Neural progenitor cell (in vitro differentiated cells): ENCODE results near the gene KLHL41. TPM values are rescaled to one million over a fixed set of nuclear protein-coding genes. Genes with fewer than 3 reads are reported as not detected.

Experiments
- DNase-seq: peaks from one replicate; pipeline ENCODE4 v3.0.0-alpha.2; 2016; ENCODE audit warnings: low spot score
- H2AFZ ChIP-seq: fragments of 200-600 bp; sonication (generic); replicated peaks from 2 replicates; pipeline ENCODE4 v1.6.1; 2016; ENCODE audit warnings: antibody characterized with exemption
- H3F3A ChIP-seq: fragments of 200-600 bp; sonication (generic); 2 replicates; pipeline ENCODE4 v1.6.1; 2016; ENCODE audit warnings: antibody characterized with exemption, low read depth
- H3K27ac ChIP-seq: fragments of 200-600 bp; sonication (generic); 2 replicates; pipeline ENCODE4 v1.5.1; 2016; ENCODE audit warnings: mild to moderate bottlenecking
- H3K27me3 ChIP-seq: fragments of 200-600 bp; sonication (generic); 2 replicates; pipeline ENCODE4 v1.6.1; 2016; ENCODE audit warnings: mild to moderate bottlenecking, moderate library complexity
- H3K36me3 ChIP-seq: fragments of 200-600 bp; sonication (generic); 2 replicates; pipeline ENCODE4 v1.5.1; 2016
- H3K4me1 ChIP-seq: fragments of 200-600 bp; sonication (generic); 2 replicates; pipeline ENCODE4 v1.6.1; 2016; ENCODE audit warnings: mixed run types
- H3K4me2 ChIP-seq: fragments of 200-600 bp; sonication (generic); 2 replicates; pipeline ENCODE4 v1.6.1; 2016
- H3K4me3 ChIP-seq: fragments of 200-600 bp; sonication (generic); 2 replicates; pipeline ENCODE4 v1.5.1; 2016
- H3K79me2 ChIP-seq: fragments of 200-600 bp; sonication (generic); 2 replicates; pipeline ENCODE4 v1.6.1; 2016; ENCODE audit warnings: low read depth
- H3K9ac ChIP-seq: fragments of 200-600 bp; sonication (generic); 2 replicates; pipeline ENCODE4 v1.6.1; 2016
- H3K9me3 ChIP-seq: fragments of 200-600 bp; sonication (generic); 2 replicates; pipeline ENCODE4 v1.5.1; 2016; ENCODE audit warnings: low read depth
- H4K20me1 ChIP-seq: fragments of 200-600 bp; sonication (generic); 2 replicates; pipeline ENCODE4 v1.6.1; 2016; ENCODE audit warnings: low read depth
- H3K27ac Mint-ChIP-seq: 3 replicates; pipeline ENCODE4 v1.8.0; 2021; ENCODE audit warnings: mixed read lengths
- H3K27me3 Mint-ChIP-seq: 2 replicates; pipeline ENCODE4 v1.8.0; 2022; ENCODE audit warnings: low read depth, mild to moderate bottlenecking, inconsistent platforms, moderate library complexity, mixed read lengths; ENCODE audit not compliant: insufficient read depth
- H3K36me3 Mint-ChIP-seq: 3 replicates; pipeline ENCODE4 v1.8.0; 2021; ENCODE audit warnings: mixed read lengths
- H3K4me1 Mint-ChIP-seq: 3 replicates; pipeline ENCODE4 v1.8.0; 2021; ENCODE audit warnings: mixed read lengths
- H3K4me3 Mint-ChIP-seq: 3 replicates; pipeline ENCODE4 v1.8.0; 2021; ENCODE audit warnings: mild to moderate bottlenecking, moderate library complexity, mixed read lengths
- H3K9me3 Mint-ChIP-seq: 3 replicates; pipeline ENCODE4 v1.8.0; 2020; ENCODE audit warnings: mixed read lengths
- EZH2 ChIP-seq: fragments of 200-600 bp; sonication (generic); IDR thresholded peaks from 2 replicates; pipeline ENCODE4 v1.6.1; 2017; ENCODE audit warnings: antibody characterized with exemption, mild to moderate bottlenecking, moderate library complexity
- EZH2phosphoT487 ChIP-seq: fragments of 200-600 bp; sonication (generic); IDR thresholded peaks from 2 replicates; pipeline ENCODE4 v1.6.1; 2017; ENCODE audit warnings: antibody characterized with exemption
- total RNA-seq: library from RNA; depleted of rRNA; stranded (reverse); fragments of >200 nt; gene quantifications from 2 replicates; pipeline ENCODE4 v1.2.3, GENCODE V29; 2015; ENCODE audit warnings: low replicate concordance
- TF ChIP-seq, protein P1 (sequence below): fragments of 200-600 bp; sonication (generic); IDR thresholded peaks from 2 replicates; pipeline ENCODE4 v1.5.1; 2017; ENCODE audit warnings: antibody characterized with exemption, mild to moderate bottlenecking

Gene KLHL41
- total RNA-seq, 1 donor from 2014 or later: 0.06 TPM

DNA sequence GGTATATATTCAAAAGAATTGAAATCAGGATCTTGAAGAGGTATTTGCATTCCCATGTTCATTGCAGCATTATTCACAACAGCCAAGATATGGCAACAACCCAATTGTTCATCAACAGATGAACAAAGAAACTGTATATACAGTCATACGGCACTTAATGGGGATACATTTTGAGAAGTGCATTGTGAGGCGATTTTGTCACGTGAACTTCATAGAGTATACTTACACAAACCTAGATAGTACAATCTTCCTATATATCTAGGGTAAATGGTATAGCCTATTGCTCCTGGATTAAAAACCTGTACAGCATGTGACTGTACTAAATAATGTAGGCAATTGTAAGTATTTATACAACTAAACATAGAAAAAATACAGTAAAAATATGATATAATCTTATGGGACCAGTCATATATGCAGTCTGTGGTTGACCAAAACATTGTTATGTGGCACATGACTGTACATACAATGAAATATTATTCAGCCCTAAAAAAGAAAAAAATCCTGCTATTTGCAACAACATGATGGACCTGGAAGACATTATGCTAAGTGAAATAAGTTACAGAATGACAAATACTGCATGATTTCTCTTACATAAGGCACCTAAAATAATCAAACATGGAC lies 39.4 kb upstream of the KLHL41 start:
- H3K27ac Mint-ChIP-seq: no peak overlapping the region
- Histone ChIP-seq H3K4me3 (no peak overlapping the region), H3K9ac (no peak overlapping the region), H3K36me3 (no peaks in the 10 kb centered on the region), H4K20me1 (no peaks in the 10 kb centered on the region), H2AFZ (no peak overlapping the region), H3K4me1 (no peaks in the 10 kb centered on the region), H3F3A (peaks cover 12% of the 10 kb centered on the region), H3K9me3 (no peaks in the 10 kb centered on the region), H3K4me2 (no peak overlapping the region), H3K27ac (no peak overlapping the region), H3K79me2 (no peaks in the 10 kb centered on the region), H3K27me3 (no peaks in the 10 kb centered on the region)
- no peaks in the 10 kb centered on the region for H3K27me3 Mint-ChIP-seq
- DNase-seq: no peak
- no peak overlapping the region for H3K4me3 Mint-ChIP-seq
- TF ChIP-seq, protein P1, sequence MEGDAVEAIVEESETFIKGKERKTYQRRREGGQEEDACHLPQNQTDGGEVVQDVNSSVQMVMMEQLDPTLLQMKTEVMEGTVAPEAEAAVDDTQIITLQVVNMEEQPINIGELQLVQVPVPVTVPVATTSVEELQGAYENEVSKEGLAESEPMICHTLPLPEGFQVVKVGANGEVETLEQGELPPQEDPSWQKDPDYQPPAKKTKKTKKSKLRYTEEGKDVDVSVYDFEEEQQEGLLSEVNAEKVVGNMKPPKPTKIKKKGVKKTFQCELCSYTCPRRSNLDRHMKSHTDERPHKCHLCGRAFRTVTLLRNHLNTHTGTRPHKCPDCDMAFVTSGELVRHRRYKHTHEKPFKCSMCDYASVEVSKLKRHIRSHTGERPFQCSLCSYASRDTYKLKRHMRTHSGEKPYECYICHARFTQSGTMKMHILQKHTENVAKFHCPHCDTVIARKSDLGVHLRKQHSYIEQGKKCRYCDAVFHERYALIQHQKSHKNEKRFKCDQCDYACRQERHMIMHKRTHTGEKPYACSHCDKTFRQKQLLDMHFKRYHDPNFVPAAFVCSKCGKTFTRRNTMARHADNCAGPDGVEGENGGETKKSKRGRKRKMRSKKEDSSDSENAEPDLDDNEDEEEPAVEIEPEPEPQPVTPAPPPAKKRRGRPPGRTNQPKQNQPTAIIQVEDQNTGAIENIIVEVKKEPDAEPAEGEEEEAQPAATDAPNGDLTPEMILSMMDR: no peak
- TF ChIP-seq EZH2phosphoT487: no peak
- no peak for TF ChIP-seq EZH2
- no peaks in the 10 kb centered on the region for H3K4me1 Mint-ChIP-seq
- no peaks in the 10 kb centered on the region for H3K36me3 Mint-ChIP-seq
- H3K9me3 Mint-ChIP-seq: no peaks in the 10 kb centered on the region

DNA sequence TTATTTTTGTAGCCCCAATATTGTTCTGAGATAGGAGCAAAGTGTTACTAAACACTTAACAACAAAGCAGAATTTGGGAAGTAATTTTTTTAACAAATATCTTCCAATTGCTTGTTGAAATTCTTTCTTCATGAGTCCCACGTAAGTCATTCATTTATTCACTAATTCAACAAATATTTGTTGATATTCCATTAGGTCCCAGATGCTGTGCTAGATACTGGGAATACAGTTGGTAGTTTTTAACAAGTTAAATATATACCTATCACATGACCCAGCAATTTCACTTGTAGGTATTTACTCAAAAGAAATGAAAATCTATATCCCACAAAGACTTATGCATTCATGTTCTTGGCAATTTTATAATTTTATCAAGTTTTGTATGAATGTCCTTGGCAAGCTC lies 37.3 kb upstream of the KLHL41 start:
- H3K36me3 Mint-ChIP-seq: no peaks in the 10 kb centered on the region
- Histone ChIP-seq H3F3A (peaks cover 9% of the 10 kb centered on the region), H3K36me3 (no peaks in the 10 kb centered on the region), H2AFZ (no peak overlapping the region), H3K9ac (no peak overlapping the region), H3K27ac (no peak overlapping the region), H3K79me2 (no peaks in the 10 kb centered on the region), H3K27me3 (no peaks in the 10 kb centered on the region), H3K4me2 (no peak overlapping the region), H3K4me1 (no peaks in the 10 kb centered on the region), H3K4me3 (no peak overlapping the region), H4K20me1 (no peaks in the 10 kb centered on the region), H3K9me3 (no peaks in the 10 kb centered on the region)
- TF ChIP-seq, protein P1: no peak
- no peak for TF ChIP-seq EZH2
- TF ChIP-seq EZH2phosphoT487: no peak
- no peak overlapping the region for H3K27ac Mint-ChIP-seq
- no peaks in the 10 kb centered on the region for H3K4me1 Mint-ChIP-seq
- DNase-seq: no peak
- no peaks in the 10 kb centered on the region for H3K27me3 Mint-ChIP-seq
- H3K9me3 Mint-ChIP-seq: no peaks in the 10 kb centered on the region
- no peak overlapping the region for H3K4me3 Mint-ChIP-seq

DNA sequence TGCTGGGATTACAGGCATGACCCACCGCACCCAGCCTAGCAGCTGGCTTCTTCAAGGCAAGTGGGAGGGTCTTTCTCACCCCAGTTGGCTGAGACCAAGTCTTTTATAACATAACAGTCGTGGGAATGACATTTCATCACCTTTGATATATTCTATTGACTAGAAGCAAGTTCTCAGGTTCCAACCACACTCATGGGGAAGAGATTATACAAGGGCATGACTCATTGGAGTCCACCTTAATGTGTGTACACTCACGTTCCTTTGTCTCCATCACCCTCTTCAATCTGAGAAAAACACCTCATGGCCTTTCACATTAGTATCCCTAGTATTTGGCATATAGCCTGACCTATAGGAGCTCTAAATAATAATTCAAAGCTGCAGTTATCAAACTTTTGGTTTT lies 33.0 kb upstream of the KLHL41 start:
- TF ChIP-seq, protein P1: no peak
- TF ChIP-seq EZH2phosphoT487 (no peak), EZH2 (no peak)
- H3K4me2 ChIP-seq: no peak overlapping the region
- Mint-ChIP-seq H3K36me3 (no peaks in the 10 kb centered on the region), H3K27me3 (peaks cover 8% of the 10 kb centered on the region), H3K4me3 (no peak overlapping the region), H3K9me3 (no peaks in the 10 kb centered on the region), H3K27ac (no peak overlapping the region), H3K4me1 (peaks cover 14% of the 10 kb centered on the region)
- H2AFZ ChIP-seq: no peak overlapping the region
- H3K27me3 ChIP-seq: peaks cover 35% of the 10 kb centered on the region
- no peaks in the 10 kb centered on the region for H3K4me1 ChIP-seq
- no peak overlapping the region for H3K27ac ChIP-seq
- H3K79me2 ChIP-seq: no peaks in the 10 kb centered on the region
- no peaks in the 10 kb centered on the region for H4K20me1 ChIP-seq
- DNase-seq: no peak
- no peak overlapping the region for H3K9ac ChIP-seq
- no peaks in the 10 kb centered on the region for H3K36me3 ChIP-seq
- H3F3A ChIP-seq: peaks cover 13% of the 10 kb centered on the region
- no peaks in the 10 kb centered on the region for H3K9me3 ChIP-seq
- no peak overlapping the region for H3K4me3 ChIP-seq
